Vagina (tissue), 2 donors: Measurements from ENCODE around the gene DLG2.

ENCODE experiments used
- POLR2A ChIP-seq, 2 donors: fragments of 450-650 bp; IDR thresholded peaks; one replicate each; pipeline ENCODE4 v1.6.1; 2017; ENCODE audit warnings: antibody characterized with exemption in 2 of 2, mild to moderate bottlenecking in 2 of 2, moderate library complexity in 2 of 2
- POLR2AphosphoS5 ChIP-seq, 2 donors: sonication (generic); formaldehyde crosslinking; IDR thresholded peaks; one replicate each; pipeline ENCODE4 v1.9.0; 2017; ENCODE audit warnings: antibody characterized with exemption in 2 of 2, mild to moderate bottlenecking in 2 of 2, low read depth in 1 of 2; ENCODE audit not compliant: insufficient read depth in 1 of 2
- TF ChIP-seq, protein P1 (sequence below), 3 experiments: fragments of 450-650 bp in 2 of 3; fragments of 200-600 bp in 1 of 3; sonication (generic) in 1 of 3; IDR thresholded peaks; one replicate each; pipeline ENCODE4 v1.5.1; 2017 to 2019; ENCODE audit warnings: antibody characterized with exemption in 3 of 3, mild to moderate bottlenecking in 2 of 3, moderate library complexity in 2 of 3

DNA sequence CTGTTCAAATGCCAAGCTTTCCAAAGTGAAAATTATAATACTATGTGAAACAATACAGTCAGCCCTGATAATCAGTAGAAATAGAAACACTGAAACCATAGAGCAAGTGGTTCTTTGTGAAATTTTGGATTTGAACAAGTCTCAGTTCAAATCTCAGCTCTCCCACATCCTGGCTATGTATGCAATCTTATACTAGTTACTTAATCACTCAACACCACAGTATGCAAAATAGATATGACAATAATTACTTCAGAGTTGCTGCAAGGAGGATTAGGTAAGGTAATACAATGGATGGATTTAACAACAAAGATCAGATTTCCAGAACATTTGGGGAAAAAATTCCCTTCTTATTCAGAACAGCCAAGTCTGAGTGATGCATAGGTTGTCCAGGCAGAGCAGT, 1489.2 kb downstream of the DLG2 start:
- TF ChIP-seq, protein P1, sequence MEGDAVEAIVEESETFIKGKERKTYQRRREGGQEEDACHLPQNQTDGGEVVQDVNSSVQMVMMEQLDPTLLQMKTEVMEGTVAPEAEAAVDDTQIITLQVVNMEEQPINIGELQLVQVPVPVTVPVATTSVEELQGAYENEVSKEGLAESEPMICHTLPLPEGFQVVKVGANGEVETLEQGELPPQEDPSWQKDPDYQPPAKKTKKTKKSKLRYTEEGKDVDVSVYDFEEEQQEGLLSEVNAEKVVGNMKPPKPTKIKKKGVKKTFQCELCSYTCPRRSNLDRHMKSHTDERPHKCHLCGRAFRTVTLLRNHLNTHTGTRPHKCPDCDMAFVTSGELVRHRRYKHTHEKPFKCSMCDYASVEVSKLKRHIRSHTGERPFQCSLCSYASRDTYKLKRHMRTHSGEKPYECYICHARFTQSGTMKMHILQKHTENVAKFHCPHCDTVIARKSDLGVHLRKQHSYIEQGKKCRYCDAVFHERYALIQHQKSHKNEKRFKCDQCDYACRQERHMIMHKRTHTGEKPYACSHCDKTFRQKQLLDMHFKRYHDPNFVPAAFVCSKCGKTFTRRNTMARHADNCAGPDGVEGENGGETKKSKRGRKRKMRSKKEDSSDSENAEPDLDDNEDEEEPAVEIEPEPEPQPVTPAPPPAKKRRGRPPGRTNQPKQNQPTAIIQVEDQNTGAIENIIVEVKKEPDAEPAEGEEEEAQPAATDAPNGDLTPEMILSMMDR (IDR thresholded peaks at IDR 0.05): no peak
- TF ChIP-seq POLR2AphosphoS5 (IDR thresholded peaks at IDR 0.05; ENCODE audit: insufficient read depth in 1 of 2, low read depth in 1 of 2) (no peak), POLR2A (IDR thresholded peaks at IDR 0.05) (no peak)
